Epithelial cell of esophagus (primary cell): Measurements from ENCODE around the gene ZNF385D.

Source experiments
- DNase-seq: peaks from one replicate; pipeline ENCODE4 v3.0.0; 2010; ENCODE audit warnings: low read depth
- H3K4me3 ChIP-seq: 2 replicates; pipeline ENCODE4 v1.5.1; 2011; ENCODE audit warnings: mild to moderate bottlenecking, low read length, control low read depth
- CTCF ChIP-seq: IDR thresholded peaks from 2 replicates; pipeline ENCODE4 v1.5.1; 2011; ENCODE audit warnings: low read depth, mild to moderate bottlenecking, low read length, control low read depth, inconsistent platforms; ENCODE audit not compliant: insufficient read depth; ENCODE audit errors: missing control alignments

Gene ZNF385D

GRCh38 chr3:21377071-21377769 is 373.8 kb downstream of the ZNF385D start:
- TF ChIP-seq CTCF = no peak
- H3K4me3 ChIP-seq = no peak overlapping the region
- DNase-seq = no peak

DNA sequence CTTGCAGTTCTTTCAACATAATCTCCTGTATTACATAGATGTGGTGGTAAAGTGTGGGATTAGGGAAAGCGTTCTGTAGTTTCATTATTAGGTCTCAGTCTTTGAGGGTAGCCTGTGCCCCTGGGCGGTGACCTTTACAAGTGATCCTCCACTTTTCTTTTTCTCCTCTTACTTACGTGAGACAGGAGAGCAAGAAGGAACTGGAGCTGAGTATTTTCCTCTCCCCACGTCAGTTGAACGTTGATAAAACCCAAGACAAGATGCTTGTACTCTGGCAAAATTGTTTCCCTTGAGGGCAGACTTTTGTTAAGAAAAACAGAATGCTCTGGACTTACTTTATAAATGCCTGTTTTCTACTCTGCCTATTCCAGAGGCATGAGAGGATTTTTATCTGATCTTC is 378.7 kb downstream of the ZNF385D start:
- no peak for TF ChIP-seq CTCF
- no peak overlapping the region for H3K4me3 ChIP-seq
- no peak for DNase-seq
